ENCODE data around the gene SSR4. TPM values are rescaled to one million over a fixed set of nuclear protein-coding genes. Genes with fewer than 3 reads are reported as not detected.

SSR4 gene
- total RNA-seq, 1 donor from 2014 or later = 401 TPM

DNA sequence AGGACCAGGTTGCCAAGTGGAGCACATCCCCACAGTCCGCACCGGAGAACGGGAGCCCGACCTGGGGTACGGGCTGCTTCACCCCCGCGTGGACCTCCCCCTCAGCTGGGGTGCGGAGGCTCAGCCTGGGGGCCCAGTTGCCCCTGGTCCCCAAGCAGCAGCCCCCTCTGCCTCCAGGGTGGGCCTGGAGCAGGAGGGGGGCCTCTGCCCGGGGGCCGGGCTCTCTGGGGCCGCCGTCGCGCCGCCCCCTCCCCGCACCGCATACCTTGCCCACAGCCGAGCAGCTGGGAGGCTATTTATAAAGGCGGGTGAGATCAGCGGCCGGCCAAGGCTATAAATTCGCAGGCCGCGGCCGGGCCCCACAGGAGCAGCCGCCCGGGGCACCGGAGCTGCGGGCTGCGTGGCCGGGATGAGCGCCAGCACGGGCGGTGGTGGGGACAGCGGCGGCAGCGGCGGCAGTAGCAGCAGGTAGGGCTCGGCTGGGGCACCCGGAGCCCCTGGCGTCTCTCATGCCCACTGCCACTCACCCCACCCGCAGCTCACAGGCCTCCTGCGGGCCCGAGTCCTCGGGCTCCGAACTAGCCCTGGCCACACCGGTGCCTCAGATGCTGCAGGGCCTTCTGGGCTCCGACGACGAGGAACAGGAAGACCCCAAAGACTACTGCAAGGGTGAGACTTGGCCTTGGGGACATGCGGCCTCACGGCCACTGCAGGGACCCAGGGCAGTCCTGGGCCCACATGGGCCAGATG lies 13.6 kb upstream of the SSR4 start, which contains the start of gene SRPK3:
SRPK3 (plus strand) TSS at position 364 of the 750 bp plus-strand sequence; CDS start at position 410, 46 bp downstream.
- DNase-seq (ENCODE audit: low spot score) = no peak

- no peak for DNase-seq (ENCODE audit: low spot score)
These were observed 12.9 kb upstream of the SSR4 start for GRCh38 chrX:153781428-153782047.

GRCh38 chrX:153782313-153782712 lies 12.2 kb upstream of the SSR4 start:
- no peak for DNase-seq (ENCODE audit: low spot score)

DNA sequence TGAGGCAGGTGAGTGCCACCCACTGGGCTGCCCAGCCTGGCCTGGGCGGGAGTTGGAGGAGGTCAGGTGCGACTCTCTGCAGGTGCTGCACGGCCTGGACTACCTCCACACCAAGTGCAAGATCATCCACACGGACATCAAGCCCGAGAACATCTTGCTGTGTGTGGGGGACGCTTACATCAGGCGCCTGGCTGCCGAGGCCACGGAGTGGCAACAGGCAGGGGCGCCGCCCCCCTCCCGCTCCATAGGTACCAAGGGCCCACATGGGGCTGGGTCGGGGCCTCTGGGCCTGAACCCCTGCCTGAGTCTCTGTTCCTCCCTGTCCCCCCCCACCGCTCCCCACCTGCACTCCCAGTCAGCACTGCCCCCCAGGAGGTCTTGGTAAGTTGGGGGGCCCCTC lies 11.6 kb upstream of the SSR4 start:
- no peak for DNase-seq (ENCODE audit: low spot score)

GRCh38 chrX:153783378-153784013 lies 11.0 kb upstream of the SSR4 start:
- DNase-seq (ENCODE audit: low spot score) = no peak

DNA sequence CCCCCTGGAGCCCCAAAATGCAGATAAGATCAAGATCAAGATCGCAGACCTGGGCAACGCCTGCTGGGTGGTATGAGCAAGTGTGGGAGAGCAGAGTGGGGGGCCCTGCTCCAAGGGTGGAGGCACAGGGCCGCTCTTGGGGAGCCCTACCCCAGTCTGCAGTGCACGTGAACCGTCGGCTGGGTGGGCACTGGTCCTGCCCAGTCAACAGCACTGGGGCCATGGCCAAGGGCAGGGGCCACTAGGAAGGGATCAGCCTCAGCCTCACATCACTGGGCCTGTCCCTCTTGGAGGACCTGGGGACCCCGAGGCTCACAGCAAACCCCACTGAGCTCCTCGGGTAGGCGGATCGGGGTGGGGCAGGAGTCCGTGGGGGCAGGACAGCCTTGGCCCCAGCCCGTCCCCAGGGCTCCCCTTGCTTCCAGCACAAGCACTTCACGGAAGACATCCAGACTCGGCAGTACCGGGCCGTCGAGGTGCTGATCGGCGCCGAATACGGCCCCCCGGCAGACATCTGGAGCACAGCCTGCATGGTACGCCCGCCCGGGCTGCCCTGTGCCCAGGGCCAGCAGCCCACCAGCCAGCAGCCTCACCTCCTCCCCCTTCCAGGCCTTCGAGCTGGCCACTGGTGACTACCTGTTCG lies 10.0 kb upstream of the SSR4 start:
- DNase-seq (ENCODE audit: low spot score) = no peak

DNA sequence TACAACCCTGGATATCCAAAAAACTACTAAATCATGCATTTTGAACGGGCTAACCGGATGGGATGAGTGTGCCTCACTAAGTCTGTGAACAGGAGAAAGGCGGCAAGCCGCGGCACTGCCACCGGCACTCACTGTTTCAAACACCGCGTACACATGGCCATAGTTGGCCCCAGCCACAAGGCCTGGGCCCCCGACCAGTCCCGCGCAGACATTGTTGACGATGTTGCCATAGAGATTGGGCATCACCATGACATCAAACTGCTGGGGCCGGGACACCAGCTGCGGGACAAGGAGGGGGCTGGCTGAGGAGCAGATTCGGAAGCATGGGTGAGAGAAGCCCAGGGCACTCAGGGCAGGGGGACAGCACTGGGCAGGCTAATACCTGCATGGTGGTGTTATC lies 7.8 kb upstream of the SSR4 start:
- no peak for DNase-seq (ENCODE audit: low spot score)

- DNase-seq (ENCODE audit: low spot score) = no peak
These were observed 4.8 kb upstream of the SSR4 start for GRCh38 chrX:153789654-153790053.

- DNase-seq (ENCODE audit: low spot score) = no peak
These were observed 3.2 kb upstream of the SSR4 start for GRCh38 chrX:153791104-153791852.

- DNase-seq (ENCODE audit: low spot score) = no peak
These were observed 2.1 kb upstream of the SSR4 start for GRCh38 chrX:153792368-153792767.

GRCh38 chrX:153793291-153793690 lies 1.2 kb upstream of the SSR4 start:
- no peak for DNase-seq (ENCODE audit: low spot score)

DNA sequence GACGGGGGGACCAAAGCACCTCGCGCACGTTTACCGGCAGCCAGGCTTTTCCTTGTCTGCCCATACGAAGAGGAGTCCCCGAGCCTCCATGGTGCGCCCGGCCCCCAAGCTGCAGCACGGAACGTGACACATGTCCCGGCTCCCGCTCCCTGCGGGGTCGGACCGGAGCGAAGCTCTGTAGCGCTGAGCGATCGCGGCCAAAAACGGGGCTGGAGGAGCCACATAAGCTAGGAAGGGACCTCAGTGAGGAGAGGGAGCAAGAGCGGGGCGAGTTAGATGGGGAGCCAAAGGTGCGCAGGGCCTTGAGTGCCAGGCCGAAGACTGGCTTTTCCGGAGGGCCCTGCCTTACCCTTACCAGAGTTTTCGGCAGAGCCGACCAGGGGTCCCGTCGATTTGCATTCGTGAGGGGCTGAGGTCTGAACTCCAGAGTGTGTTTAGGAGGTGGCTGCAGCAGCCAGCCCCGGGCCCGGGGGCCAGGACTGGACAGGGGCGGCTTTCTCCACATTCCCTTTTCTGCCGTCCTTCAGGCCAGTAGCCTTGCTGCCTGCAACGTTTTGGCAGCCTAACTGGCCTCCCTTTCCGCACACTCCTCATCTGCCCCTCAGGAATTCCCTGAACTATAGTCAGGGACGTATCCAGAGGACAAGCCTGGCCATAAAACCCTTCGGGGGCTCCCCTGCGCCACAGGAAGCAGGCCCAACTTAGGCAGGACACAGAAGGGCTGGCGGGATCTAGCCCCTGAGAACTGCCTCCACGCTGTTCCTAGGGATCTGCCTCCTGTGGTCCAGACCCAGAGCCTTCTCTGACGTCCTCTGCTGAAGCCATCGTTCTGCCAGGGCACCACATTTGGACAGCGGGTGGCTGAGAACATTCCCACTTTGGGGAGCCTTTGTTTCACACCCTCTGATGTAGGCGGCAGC lies 689 bp downstream of the SSR4 start:
- no peak for DNase-seq (ENCODE audit: low spot score)

DNA sequence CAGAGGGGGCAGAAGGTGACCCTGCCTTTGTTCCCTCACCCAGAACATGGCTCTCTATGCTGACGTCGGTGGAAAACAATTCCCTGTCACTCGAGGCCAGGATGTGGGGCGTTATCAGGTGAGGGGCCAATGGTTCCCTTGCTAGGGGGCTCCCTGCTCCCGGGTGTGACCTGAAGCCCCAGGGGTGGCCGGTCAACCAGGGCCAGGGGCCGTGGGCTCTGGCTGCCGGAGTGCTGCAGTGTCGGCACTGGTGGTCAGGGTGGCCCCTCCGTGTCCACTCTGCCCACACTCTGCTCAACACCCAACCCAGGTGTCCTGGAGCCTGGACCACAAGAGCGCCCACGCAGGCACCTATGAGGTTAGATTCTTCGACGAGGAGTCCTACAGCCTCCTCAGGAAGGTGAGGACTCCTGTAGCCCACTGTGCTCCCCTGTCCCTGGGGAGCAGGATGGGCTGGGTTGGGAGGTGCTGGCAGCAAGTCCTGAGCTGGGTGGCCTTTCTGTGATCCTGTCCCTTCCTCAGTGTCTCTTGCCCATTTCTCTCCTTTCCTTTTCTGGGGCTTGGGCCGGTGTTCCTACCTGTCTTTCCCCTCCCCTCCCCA lies 3.0 kb downstream of the SSR4 start:
- DNase-seq (ENCODE audit: low spot score) = no peak

DNA sequence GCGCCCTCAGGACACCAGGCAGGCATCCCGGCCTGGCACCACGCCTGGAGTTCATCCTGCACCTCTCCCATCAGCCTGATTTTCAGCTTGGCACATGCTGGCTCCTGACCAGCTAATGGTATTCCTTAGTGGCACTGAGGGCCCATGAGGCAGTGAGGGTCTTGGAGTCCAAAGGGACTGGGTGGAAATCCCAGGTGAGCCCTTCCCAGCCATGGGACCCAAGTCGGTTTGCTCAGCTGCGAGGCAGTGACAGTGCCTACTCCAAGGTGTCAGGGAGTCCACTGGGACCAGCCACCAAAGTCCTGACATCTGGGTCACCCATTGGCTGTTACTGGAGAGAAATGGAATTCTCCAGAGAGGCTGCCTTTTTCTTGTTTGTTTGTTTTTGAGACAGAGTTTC lies 4.9 kb downstream of the SSR4 start:
- DNase-seq (ENCODE audit: low spot score) = no peak

GRCh38 chrX:153800177-153800722 lies 5.8 kb downstream of the SSR4 start:
- DNase-seq (ENCODE audit: low spot score) = no peak

- DNase-seq (ENCODE audit: low spot score) = no peak
These were observed 6.3 kb downstream of the SSR4 start for GRCh38 chrX:153800746-153801145.

GRCh38 chrX:153801669-153802068 lies 7.2 kb downstream of the SSR4 start:
- DNase-seq (ENCODE audit: low spot score) = no peak

DNA sequence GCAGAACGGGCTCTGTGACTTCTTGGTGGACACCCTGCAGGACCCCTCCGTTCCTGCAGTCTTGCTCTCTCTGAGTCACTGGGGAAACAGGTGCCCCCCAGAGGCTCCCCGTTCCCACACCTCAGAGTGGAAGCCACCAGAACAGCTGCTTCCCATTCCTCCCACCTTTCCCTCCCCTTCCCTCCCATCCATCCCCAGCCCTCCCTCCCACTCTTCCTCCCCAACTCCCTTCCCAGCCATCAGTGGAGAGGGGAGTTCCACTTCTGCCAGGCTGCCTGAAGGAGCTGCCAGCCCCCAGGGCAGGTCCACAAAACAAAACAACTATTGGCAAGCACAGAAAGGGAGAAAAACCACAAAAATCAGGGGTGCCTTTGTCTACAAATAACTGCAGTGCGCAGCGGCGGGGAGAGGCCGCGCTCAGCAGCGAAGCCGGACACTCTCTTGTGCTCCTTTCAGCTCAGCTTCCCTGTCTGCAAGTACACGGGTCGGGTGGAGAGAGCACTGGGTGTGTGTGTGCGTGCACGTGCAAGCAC lies 8.1 kb downstream of the SSR4 start:
- DNase-seq (ENCODE audit: low spot score) = no peak

GRCh38 chrX:153803211-153804099 lies 9.0 kb downstream of the SSR4 start:
- no peak for DNase-seq (ENCODE audit: low spot score)

All from mucosa of gallbladder (tissue), 1 donor.